Right lobe of liver (tissue), 6 donors: ENCODE data around the gene LCN1. TPM values are rescaled to one million over a fixed set of nuclear protein-coding genes. Genes with fewer than 3 reads are reported as not detected.
"Not testable (repeated sequence)": the region's sequence is repeated elsewhere in the genome, so short reads cannot be mapped to it uniquely, and the experiment has no call there.

ENCODE experiments used
- ATAC-seq, 4 donors: fragments of 200-7000 bp; cut with Tn5 transposase; one replicate each; pipeline ENCODE4 v1.9.1; 2020; ENCODE audit warnings: mild to moderate bottlenecking in 4 of 4, moderate library complexity in 4 of 4
- DNase-seq, 3 donors: peaks; one replicate each; pipeline ENCODE4 v3.0.0-alpha.2; 2020
- H3K27ac ChIP-seq, 3 donors: fragments of 200-600 bp; one replicate each; pipeline ENCODE4 v1.8.0; 2022
- H3K27me3 ChIP-seq, 2 donors: fragments of 200-600 bp; one replicate each; pipeline ENCODE4 v1.8.0; 2022
- H3K36me3 ChIP-seq, 4 donors: fragments of 200-600 bp; sonication (generic) in 1 of 4; one replicate each; pipeline versions ENCODE4 v1.5.1 to v1.8.0; 2017 to 2022; ENCODE audit warnings: control low read depth in 1 of 4
- H3K4me1 ChIP-seq, 4 donors: fragments of 200-600 bp; sonication (generic) in 1 of 4; one replicate each; pipeline versions ENCODE4 v1.5.1 to v1.8.0; 2017 to 2022; ENCODE audit warnings: control low read depth in 1 of 4
- H3K4me3 ChIP-seq, 3 donors: fragments of 200-600 bp; one replicate each; pipeline ENCODE4 v1.8.0; 2022
- H3K9me3 ChIP-seq, 4 donors: fragments of 200-600 bp; sonication (generic) in 1 of 4; one replicate each; pipeline versions ENCODE4 v1.5.1 to v1.8.0; 2017 to 2022; ENCODE audit warnings: control low read depth in 1 of 4
- POLR2A ChIP-seq: fragments of 450-650 bp; IDR thresholded peaks from one replicate; pipeline ENCODE4 v1.6.1; 2017; ENCODE audit warnings: antibody characterized with exemption, mild to moderate bottlenecking
- WGBS: methylation state at CpG from one replicate; pipeline ENCODE4 v1.1.6; 2018; ENCODE audit warnings: low coverage, low lambda C conversion rate; ENCODE audit not compliant: insufficient coverage; ENCODE audit errors: missing lambda C conversion rate; 5-methylcytosine and 5-hydroxymethylcytosine counted together
- intact Hi-C, 2 donors: fragments of 100-400 bp; cut with DNase I; formaldehyde crosslinking; loops; one replicate each; pipeline versions ENCODE4 v1.11.2 to v1.14.1; 2022
- total RNA-seq, 6 experiments: library from RNA; depleted of rRNA in 2 of 6; stranded (reverse); fragments of >200 nt in 2 of 6; fragmentation: NEBNext Ultra II Directional in 3 of 6; extraction: Animal tissue kit (Norgen Biotek cat#: 25700) in 3 of 6; gene quantifications; one replicate each; pipeline versions ENCODE4 v1.1.0 to v1.2.4, GENCODE V29; 2016 to 2023
- TF ChIP-seq, protein P1 (sequence below), 4 donors: fragments of 200-600 bp in 3 of 4; fragments of 450-650 bp in 1 of 4; IDR thresholded peaks; one replicate each; pipeline versions ENCODE4 v1.5.1 to v1.8.0; 2016 to 2022; ENCODE audit warnings: antibody characterized with exemption in 4 of 4, mild to moderate bottlenecking in 2 of 4
- donor health status: DM: no; HTN: yes; CAD: no.
- donor health status: DM: no; HTN: no; CAD: no.
- donor health status: DM: no; HTN: no; CAD: no.
- donor health status: DM: no; HTN: yes; CAD: no.
- donor health status: DM: no; HTN: yes; CAD: no.

LCN1 gene
- total RNA-seq, 6 experiments from 2014 or later: not detected

DNA sequence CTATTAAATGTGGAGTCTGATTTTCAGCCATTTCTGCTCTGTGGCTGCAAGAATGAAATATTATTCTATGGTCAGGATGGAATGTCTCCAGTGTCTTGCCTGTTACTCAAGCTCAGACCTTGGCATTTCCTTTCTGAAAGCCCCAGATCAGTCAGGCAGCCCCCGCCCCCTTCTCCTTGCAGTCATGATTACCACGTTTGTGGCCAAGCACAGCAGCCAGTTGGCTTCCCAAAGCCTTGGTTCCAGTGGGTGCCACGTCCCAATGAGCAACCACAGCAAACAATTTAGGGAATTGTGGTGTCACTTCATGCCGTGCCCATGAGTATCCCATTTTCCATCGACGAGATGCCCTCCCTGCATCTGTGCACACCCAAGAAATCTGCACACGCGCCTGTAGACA lies 15.0 kb downstream of the LCN1 start:
- ATAC-seq (no peak), DNase-seq (peak in 1 of 3 donors; percentile 18)
- no peaks in the 10 kb centered on the region for H3K9me3 ChIP-seq
- H3K36me3 ChIP-seq: no peaks in the 10 kb centered on the region
- intact Hi-C loops: no loop called here
- no peak overlapping the region for H3K27ac ChIP-seq
- TF ChIP-seq POLR2A: no peak
- TF ChIP-seq, protein P1, sequence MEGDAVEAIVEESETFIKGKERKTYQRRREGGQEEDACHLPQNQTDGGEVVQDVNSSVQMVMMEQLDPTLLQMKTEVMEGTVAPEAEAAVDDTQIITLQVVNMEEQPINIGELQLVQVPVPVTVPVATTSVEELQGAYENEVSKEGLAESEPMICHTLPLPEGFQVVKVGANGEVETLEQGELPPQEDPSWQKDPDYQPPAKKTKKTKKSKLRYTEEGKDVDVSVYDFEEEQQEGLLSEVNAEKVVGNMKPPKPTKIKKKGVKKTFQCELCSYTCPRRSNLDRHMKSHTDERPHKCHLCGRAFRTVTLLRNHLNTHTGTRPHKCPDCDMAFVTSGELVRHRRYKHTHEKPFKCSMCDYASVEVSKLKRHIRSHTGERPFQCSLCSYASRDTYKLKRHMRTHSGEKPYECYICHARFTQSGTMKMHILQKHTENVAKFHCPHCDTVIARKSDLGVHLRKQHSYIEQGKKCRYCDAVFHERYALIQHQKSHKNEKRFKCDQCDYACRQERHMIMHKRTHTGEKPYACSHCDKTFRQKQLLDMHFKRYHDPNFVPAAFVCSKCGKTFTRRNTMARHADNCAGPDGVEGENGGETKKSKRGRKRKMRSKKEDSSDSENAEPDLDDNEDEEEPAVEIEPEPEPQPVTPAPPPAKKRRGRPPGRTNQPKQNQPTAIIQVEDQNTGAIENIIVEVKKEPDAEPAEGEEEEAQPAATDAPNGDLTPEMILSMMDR (IDR thresholded peaks at IDR 0.05): no peak
- 30% methylated on average over 6 of the region's 8 CpGs for WGBS
- H3K4me1 ChIP-seq: no peaks in the 10 kb centered on the region
- no peaks in the 10 kb centered on the region for H3K27me3 ChIP-seq
- no peak overlapping the region for H3K4me3 ChIP-seq

DNA sequence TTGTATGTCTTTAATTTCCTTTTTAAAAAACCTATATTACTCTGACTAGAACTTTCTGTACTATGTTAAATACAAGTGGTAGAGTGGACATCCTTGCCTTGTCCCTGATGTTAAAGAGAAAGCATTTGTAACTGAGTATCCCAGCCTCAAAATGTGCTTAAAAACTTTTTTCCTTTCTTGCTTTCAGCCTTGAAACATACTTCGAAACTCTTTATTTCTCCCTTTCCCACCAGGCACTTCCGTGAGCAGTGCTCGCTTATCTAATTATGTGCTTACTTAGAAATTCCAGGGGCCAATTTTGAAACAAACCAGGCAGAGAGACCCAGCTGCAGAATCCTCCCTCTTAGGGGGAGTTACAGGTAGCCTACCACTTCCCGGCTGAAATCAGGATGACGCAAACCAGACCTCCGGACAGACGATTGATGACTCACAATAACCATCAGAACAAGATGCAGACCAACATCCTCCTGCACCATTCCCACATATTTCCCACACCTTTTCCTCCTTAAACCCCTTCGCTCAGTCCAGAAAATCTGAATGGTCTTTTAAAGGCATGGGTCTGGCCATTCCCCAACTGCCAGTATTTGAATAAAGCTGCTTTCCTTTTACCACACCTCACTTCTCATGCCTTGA lies 22.1 kb downstream of the LCN1 start:
- H3K4me1 ChIP-seq, H3K9me3 ChIP-seq, intact Hi-C loops, ATAC-seq, H3K27me3 ChIP-seq, H3K36me3 ChIP-seq, H3K4me3 ChIP-seq, H3K27ac ChIP-seq: not testable (repeated sequence)
- WGBS: 51% methylated on average over 8 of the region's 8 CpGs
- peak in 1 of 3 donors; percentile 7 for DNase-seq

DNA sequence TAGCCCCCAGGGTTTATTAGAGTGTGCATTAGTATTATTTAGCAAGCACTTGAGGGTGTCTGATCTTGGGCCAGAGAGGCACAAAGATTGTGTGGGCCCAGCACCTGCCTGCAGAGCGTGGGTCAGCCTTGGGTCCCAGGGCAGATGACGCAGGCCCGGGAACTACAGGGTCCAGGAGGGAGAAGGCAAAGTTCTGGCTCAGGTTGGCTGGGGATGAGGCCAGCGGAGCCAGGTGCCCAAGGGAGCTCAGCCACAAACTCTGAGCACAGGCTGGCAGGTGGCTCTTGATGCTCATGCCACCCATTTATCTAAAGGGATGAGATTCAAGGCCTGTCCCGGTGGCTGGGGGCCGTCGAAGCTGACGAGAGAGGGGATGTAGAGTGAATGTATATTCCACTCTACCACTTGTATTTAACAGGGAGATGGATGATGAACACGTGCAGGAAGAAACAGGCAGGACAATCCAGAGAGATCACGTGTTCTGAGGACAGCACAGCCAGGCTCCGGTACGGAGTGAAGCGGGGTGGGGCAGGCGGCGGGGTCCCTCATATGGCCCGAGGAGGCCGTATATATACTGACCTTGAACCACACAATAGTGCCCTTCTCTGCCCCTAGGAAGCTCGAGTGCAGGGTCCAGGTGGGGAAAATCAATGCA lies 23.9 kb downstream of the LCN1 start:
- intact Hi-C loops: no loop called here
- peak in 2 of 3 donors; percentile 30 to 35 for DNase-seq
- no peak for TF ChIP-seq POLR2A
- TF ChIP-seq, protein P1 (IDR thresholded peaks at IDR 0.05): no peak

DNA sequence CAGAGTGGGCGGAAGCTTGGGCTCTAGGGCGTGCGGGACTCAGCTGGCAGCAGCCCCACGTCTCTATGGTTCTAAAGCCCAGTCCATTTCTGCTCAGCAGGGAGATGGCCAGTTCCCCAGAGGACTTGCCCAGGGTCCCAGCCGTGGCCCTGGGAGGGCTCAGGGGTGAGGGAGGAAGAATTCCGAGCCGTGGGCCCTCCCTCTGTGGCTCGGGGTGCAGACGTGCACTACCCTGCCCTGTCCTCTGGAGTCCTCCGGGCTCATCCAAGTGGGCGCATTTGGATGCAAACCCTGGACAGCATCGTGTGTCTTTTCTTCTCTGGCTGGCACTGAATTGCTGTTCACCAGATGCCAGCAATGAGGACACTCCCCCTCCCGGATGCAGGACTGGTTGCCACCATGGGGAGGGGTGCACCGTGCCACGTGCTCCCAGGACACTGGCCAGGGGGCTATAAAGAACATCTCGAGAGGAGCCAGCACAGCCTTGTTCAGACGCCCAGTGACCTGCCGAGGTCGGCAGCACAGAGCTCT lies 24.5 kb downstream of the LCN1 start, which contains the start of gene OBP2A:
Gene OBP2A, plus strand, starts transcription at position 481 of the 531 bp plus-strand sequence. CDS start 55 bp downstream, outside the sequence.
- H3K4me3 ChIP-seq, H3K4me1 ChIP-seq, H3K36me3 ChIP-seq, H3K9me3 ChIP-seq, H3K27me3 ChIP-seq, H3K27ac ChIP-seq, ATAC-seq, intact Hi-C loops: not testable (repeated sequence)
- DNase-seq: peak in 1 of 3 donors; percentile 17
- 40% methylated on average over 6 of the region's 19 CpGs for WGBS

More for the DNA sequence above, 23.9 kb downstream of the LCN1 start:
- Histone ChIP-seq H3K4me3 (no peak overlapping the region), H3K27ac (no peak overlapping the region), H3K9me3 (no peaks in the 10 kb centered on the region), H3K4me1 (no peaks in the 10 kb centered on the region), H3K36me3 (no peaks in the 10 kb centered on the region), H3K27me3 (no peaks in the 10 kb centered on the region)
- ATAC-seq: no peak
- WGBS: 53% methylated on average over 11 of the region's 18 CpGs

DNA sequence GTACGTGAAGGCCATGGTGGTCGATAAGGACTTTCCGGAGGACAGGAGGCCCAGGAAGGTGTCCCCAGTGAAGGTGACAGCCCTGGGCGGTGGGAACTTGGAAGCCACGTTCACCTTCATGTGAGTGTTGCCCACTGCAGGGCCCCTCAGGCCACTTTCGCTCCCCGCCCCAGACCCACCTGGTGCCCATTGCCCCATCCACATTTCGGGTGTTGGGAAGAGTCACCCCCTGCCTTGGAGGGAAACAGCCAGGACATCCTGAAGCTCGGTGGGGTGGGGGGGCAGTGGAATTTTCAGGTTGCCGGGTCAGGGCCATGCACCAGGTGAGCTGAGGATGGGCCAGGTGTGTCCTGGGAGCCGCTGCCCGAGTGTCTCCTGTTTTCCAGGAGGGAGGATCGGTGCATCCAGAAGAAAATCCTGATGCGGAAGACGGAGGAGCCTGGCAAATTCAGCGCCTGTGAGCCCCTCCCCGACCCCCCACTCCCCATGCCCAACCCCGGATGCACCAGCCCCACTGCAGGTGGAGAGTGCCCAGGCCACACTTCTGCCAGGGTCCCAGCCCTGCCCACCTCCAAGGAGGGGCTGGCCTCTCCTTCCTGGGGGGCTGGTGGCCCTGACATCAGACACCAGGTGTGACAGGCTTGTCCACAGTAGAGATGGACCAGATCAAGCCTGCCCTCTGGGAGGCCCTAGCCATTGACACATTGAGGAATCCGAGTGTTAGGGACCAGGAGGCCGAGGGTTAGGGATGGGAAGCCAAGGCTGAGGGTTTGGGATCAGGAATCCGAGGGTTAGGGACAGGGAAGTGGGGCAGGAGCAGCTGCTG lies 25.8 kb downstream of the LCN1 start:
- 80% methylated on average over 1 of the region's 21 CpGs for WGBS
- intact Hi-C loops: not testable (repeated sequence)

More for the DNA sequence above, 25.8 kb downstream of the LCN1 start:
- not testable (repeated sequence) for ATAC-seq, H3K27me3 ChIP-seq, H3K4me1 ChIP-seq, H3K4me3 ChIP-seq, H3K27ac ChIP-seq, H3K9me3 ChIP-seq, H3K36me3 ChIP-seq
- DNase-seq: peak in 1 of 3 donors; percentile 30
